GM12864 (cell line): ENCODE results near the gene NRP1.

Source experiments
- DNase-seq: peaks from one replicate; pipeline ENCODE4 v3.0.0-alpha.2; 2011; ENCODE audit warnings: low read depth
- H3K4me3 ChIP-seq: 2 replicates; pipeline ENCODE4 v1.5.1; 2011; ENCODE audit warnings: mild to moderate bottlenecking, low read depth, low read length, control low read depth
- CTCF ChIP-seq: IDR thresholded peaks from 2 replicates; pipeline ENCODE4 v1.5.1; 2011; ENCODE audit warnings: low read depth, mild to moderate bottlenecking, moderate library complexity, low read length, control low read depth, inconsistent platforms; ENCODE audit errors: missing control alignments

Gene NRP1

GRCh38 chr10:33257439-33258080, 76.9 kb downstream of the NRP1 start:
- no peak for DNase-seq
- TF ChIP-seq CTCF: no peak
- H3K4me3 ChIP-seq: no peak overlapping the region

DNA sequence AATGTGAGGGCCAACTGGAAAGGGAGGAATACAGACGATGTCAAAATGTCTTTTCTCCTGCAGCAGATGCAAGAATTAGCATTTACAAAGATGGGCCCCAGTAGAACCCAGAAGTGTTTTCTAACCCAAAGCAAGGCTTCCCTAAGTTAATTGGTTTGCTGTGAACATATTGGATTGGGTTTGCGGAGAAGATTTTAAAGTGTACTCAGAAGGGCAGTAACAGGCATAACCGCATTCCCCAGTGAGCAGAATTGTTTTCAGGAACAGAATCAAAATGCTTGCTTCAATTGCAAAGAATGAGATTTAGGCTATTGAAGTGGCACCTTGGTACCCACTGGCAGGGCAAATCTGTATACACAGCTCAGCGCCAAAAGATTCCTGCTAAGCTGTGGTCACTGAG, 78.0 kb downstream of the NRP1 start:
- H3K4me3 ChIP-seq: no peak overlapping the region
- no peak for DNase-seq
- TF ChIP-seq CTCF: no peak

- no peak for DNase-seq
- H3K4me3 ChIP-seq: no peak overlapping the region
- TF ChIP-seq CTCF: no peak
Measured at GRCh38 chr10:33254556-33255160, 79.8 kb downstream of the NRP1 start.

GRCh38 chr10:33253411-33253810, 81.1 kb downstream of the NRP1 start:
- TF ChIP-seq CTCF: no peak
- no peak overlapping the region for H3K4me3 ChIP-seq
- no peak for DNase-seq

DNA sequence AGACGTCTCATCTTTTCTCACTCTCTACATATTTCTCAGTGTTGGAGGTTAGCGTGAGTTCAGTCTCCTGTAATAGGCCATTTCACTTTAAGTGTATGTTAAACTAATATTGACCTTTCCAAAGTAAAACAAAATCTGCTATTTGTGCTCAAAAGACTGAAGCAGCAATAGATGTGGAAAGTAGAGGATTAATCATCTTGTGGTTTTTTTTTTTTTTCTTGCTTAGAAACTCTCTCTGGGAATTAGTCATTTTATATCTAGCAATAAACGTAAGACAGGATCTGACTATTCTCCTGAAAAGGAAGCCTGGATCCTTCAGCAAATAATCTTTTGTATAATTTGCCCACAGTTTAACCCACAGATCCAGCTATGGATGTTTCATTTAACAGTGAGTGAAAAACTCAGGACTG, 81.7 kb downstream of the NRP1 start:
- no peak for TF ChIP-seq CTCF
- no peak overlapping the region for H3K4me3 ChIP-seq
- no peak for DNase-seq

- no peak for DNase-seq
- no peak for TF ChIP-seq CTCF
- H3K4me3 ChIP-seq: no peak overlapping the region
Measured at GRCh38 chr10:33252324-33252723, 82.1 kb downstream of the NRP1 start.
